NCI-H69 (cell line): ENCODE measurements around the gene SYT12.
A peak's percentile ranks its signal among the peaks of the same experiment; 100 is the strongest.

Experiments used
- DNase-seq: peaks from one replicate; lab custom pipeline; 2025; lab: John Stamatoyannopoulos, UW

The SYT12 gene

DNA sequence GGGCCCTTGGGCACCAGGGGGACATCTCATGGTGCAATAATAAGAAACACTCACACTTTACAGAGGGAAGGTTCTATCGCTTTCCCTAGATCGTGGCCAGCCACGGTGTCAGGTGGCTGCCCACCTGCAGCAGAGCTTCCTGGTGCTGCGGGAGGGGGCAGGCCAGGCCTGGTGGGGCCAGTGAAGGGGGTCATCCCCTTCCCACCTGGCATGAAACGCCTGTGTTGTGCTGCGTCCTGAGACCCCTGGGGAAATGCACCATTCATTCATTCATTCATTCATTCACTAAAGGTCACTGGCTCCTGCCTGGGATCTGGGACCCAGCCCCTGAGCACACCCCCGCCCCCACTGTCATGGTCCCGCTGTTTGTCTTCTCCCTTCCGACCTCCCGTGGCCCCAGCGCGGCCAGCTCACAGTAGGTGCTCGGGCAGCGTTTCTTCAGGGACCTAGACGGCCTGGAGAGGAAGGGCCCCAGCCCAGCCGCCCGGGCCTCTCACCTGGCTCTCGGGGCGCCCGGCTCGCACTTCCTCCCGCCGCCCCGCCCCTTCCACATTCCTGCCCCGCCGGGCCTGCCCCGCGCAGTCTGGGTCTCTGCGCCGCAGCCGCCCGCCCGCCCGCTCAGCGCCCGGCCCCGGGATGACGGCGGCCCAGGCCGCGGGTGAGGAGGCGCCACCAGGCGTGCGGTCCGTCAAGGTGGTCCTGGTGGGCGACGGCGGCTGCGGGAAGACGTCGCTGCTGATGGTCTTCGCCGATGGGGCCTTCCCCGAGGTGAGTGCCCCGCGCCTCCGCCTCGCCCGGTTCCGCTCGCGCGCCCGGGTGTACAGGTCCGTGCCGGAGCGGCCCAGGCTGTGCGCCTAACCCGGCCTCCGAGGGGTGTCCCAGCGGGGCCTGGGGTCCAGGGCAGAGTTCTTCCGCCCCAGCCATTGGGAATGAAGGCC is 33.6 kb downstream of the SYT12 start, which contains the start of gene RHOD:
RHOD (plus strand) TSS at position 581 of the 938 bp plus-strand sequence; CDS start at position 637, 56 bp downstream.
- peak; percentile 17 for DNase-seq

DNA sequence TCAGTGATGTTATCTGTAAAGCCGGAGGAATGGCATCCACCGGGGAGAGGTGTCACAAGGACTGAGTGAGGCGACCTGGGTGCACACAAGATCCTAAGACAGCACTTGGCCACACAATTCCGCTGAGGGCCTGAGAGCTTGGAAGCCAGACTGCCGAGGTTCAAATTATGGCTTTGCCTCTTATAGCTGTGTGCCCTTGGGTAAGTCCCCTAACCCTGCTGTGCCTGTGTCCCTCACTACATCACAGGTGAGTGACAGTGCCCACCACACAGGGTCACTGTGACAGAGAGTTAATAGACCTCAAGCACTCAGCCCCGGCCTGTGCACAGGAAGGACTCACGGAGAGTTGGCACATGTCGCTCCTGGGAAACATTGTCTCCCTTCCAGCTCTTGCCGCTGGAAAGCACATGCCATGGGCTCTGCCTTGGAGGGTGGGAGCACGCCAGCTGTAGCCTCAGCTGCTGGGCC is 34.3 kb downstream of the SYT12 start:
- DNase-seq = no peak

DNA sequence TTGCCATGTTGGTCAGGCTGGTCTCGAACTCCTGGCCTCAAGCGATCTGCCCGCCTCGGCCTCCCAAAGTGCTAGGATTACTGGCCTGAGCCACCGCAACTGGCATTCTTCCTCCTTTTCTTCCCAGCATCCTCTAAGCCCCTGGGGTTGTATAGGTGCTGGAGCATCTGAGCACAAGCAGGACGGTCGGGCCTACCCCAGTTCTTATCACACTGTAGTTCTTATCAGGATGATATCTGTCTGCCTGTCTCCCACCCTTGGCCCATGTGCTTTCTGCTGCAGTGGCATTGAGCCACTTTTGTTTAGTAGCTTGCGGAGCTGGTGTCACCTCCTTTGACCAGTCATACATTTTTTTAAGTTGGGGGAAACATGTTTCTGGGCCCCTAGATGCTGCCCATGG is 35.6 kb downstream of the SYT12 start:
- DNase-seq = no peak

DNA sequence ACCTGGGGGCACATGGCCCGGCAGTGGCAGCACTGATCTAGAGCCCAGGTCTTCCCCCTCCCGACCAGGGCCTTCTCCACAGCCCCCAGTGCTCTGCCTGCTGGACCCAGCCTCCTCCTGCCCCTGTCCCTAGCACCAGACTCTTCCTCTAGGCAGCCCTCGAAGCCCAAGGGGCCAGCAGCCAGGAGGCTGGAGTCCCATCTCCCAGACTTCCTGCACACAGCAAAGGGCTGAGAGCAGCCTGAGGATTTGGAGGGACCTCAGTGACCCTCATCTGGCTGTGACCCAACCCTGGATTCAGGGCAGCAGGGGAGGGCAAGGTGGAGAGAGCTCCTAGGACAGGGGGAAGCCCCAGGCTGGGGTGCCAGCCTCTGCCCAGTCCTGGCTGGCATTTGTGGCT is 36.7 kb downstream of the SYT12 start:
- no peak for DNase-seq

DNA sequence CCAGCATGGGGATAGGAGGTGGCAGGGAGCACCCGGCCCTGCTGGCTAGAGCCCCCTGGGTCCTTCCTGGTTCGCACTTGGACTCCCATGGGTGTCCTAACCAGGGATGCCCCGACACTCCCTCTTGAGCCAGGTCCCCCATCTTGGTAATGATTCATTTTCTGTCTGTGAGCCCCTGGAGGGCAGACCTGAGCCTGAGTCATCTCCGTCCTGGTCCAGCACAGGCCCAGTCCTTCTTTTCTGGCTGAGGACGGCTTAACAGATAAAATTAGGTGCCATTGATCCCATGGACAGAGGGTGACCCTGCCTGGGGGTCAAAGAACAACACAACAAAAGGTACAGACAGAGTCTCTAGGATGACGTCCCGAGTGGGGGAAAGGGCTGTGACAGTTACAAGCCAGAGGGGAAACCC is 37.2 kb downstream of the SYT12 start:
- no peak for DNase-seq

DNA sequence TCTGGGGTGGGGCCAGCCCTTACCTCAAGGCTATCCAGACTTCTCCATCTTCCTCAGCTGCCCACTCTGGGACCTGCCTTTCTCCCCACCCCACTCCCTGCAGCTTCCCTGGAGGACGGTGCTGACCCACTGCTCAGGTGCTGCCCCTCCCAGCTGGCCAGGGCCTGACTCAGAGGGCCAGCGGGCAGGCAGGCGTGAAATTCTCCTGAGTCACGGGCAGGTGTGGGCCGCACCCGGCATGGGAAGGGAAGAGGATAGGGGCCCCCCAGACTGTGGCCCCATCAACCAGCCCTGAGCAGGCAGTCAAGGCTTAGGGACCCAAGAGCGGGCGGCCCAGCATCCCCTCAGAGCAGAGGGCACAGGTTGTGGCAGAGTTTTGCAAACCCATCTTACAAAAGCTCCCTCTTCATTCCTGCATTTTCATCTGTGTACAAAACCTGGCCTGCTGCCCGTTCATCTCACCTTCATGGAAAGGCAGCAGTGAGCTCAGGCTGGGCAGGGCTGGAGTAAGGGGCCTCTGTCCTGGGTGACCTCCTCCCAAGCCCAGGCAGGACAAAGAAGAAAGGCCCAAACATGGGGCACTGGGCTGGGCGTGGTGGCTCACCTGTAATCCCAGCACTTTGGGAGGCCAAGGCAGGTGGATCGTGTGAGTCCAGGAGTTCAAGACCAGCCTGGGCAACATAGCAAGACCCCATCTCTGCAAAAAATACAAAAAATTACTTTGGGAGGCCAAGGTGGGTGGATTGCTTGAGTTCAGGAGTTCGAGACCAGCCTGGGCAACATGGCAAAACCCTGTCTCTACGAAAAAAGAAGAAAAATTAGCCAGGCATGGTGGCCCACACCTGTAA is 39.8 kb downstream of the SYT12 start:
- no peak for DNase-seq

DNA sequence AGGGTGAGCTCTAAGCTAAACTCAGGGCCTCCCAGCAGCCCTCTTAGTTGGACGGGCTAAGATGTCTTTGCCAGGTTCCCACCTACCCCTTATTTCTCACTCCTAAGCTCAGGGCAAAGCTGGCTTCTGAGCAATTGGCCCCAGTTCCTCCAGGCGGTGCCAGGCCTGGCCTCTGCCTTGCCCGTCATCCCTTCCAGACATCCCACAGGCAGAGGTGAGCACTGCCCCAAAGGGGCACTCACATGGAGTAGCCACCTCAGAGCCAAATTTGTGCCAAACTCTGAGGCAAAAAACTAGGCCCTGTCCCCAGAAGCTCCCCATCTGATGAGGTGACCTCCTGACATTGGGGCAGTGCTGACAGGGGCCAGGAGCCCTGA is 43.4 kb downstream of the SYT12 start:
- no peak for DNase-seq

DNA sequence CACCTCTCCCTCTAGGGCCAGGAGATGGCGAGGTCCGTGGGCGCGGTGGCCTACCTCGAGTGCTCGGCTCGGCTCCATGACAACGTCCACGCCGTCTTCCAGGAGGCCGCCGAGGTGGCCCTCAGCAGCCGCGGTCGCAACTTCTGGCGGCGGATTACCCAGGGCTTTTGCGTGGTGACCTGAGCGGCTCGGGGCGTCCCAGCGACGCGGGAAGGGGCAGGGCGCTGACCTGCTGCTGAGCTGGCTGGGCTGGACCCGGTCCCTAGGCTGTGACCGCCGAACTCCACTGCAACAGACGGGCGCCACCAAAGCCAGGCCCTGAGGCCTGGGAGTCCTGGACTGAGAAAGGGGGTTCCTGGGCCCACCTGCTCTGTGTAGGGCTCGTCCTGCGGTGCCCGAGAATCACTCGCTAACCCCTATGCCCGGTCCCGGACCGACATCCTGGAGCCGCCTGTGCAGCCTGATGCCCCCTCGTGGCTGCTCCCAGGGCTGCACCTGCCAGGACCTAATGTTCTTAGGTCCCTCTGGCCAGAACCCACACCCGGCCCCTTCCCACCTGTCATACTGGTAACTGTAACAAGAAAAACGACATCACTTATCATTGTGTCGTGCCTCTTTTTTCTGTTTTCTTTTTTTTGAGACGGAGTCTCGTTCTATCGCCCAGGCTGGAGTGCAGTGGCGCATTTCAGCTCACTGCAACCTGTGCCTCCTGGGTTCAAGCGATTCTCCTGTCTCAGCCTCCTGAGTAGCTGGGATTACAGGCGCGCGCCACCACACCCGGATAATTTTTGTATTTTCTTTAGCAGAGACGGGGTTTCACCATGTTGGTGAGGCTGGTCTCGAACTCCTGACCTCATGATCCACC is 48.7 kb downstream of the SYT12 start:
- peak; percentile 74 for DNase-seq

DNA sequence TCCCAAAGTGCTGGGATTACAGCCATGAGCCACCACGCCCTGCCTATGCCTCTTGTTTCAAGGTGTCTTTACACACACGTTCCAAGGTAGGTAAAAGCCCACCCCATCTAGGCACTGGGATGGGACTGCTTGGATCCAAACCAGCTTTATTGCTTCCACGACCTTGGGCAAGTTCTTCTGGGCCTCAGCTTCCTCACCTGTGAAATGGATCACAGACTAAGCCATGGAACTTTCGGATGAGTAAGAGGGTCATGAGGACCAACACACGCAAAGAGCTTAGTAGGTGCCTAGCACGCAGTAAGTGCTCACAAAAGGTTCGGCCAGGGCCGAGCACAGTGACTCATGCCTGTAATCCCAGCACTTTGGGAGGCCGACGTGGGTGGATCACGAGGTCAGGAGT is 49.4 kb downstream of the SYT12 start:
- no peak for DNase-seq

DNA sequence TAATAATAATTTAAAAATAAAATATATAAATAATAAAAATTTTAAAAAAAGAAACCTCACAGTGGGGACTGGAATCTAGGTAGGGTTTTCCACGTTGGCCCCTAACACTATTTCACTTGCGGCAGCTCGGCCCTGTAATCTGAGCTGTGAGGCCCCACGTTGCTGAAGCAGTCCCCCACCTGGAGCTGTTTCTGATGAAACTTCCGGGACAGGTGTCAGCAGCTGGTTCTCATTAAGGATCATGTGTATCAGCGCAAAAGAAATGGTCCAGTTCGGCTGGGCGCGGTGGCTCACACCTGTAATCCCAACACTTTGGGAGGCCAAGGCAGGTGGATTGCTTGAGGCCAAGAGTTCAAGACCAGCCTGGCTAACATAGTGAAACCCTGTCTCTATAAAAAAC is 51.0 kb downstream of the SYT12 start:
- peak; percentile 43 for DNase-seq

DNA sequence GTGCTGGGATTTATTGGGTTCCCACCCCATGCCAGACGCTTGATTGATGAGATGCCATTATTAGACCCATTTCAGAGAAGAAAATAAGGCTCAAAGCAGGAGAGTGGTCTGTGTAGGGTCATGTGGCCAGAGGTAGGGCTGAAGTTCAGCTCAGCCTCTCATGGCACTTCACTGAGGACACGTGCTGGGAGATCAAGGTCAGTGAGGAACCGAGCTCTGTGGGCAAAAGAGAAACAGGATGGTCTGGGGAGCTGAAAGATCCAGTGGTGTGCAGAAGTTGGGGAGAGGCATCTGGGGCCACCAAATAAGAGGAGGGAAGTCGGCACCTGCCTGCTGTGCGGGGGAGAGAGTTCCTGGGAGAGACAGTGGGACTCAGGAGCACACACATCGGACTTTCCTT is 53.3 kb downstream of the SYT12 start:
- DNase-seq = no peak

DNA sequence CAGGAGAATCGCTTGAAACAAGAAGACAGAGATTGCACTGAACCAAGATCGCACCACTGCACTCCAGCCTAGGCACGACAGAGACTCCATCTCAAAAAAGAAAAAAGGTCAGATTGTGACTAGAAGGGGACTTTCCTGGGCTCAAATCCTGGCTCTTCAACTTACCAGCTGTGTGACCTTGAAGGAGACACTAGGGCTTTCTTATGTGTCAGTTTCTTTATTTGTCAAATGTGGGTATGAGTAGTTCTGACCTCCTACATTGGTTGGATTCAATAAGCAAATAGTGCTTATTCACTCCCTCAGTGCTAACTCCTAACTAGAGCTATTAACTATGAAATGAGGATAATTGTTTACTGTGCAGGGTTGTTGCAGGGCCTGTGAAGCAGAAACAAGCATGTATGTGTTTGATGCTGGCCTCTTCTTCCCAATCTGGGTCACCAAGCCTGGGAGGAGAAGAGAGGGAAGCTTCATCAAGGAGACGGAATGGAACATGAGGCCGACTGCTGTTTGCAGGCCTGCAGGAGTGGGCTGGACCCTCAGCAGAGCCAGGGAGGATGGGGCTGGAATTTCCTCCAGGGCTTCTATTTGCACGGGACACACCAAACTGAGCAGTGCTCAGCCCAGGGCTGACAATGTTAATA is 56.3 kb downstream of the SYT12 start:
- no peak for DNase-seq

DNA sequence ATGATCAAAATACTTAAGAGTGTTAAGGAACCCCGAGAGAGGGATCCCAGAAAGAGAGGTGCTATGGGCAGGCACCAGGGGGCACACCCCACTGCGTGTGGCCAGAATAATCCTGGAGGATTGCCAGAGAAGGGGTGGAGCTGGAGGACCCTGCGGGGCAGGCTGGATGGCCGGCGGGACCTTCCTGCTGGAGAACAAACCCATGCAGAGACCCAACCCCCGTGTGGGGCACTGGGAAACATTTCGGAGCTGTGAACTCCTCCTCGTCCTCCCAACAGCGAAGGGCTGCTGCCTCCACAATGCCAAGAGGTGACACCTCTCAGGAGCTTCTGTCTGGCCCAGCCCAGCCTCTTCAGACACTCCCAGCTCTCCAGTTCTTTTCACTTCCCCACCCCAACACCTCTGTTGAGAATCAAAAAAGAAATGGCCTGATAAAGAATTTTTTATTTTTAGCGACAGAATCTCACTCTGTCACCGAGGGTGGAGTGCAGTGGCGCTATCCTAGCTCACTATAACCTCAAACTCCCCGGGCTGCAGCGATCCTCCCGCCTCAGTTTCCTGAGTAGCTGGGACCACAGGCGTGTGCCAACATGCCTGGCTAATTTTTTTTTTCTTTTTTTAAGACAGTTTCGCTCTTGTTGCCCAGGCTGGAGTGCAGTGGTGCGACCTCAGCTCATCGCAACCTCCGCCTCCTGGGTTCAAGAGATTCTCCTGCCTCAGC is 59.3 kb downstream of the SYT12 start:
- DNase-seq = peak; percentile 44

DNA sequence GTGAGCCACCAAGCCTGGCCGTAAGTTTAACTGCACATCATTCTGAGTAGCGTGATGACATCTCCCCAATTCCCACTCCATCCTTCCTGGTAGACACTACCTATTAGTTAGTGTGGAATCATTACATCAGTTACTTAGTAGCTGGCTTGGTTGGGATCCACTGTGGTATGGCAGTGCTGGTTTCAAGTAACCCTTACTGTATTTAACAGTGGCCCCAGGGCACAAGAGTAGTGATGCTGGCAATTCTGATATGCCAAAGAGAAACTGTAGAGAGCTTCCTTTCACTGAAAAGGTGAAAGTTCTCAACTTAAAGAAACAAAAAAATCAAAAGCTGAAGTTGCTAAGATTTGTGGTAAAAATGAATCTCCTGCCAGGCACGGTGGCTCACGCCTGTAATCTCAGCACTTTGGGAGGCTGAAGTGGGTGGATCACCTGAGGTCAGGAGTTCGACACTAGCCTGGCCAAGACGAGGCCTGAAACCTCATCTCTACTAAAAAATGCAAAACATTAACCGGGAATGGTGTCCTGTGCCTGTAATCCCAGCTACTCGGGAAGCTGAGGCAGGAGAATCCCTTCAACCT is 60.9 kb downstream of the SYT12 start:
- DNase-seq = no peak

DNA sequence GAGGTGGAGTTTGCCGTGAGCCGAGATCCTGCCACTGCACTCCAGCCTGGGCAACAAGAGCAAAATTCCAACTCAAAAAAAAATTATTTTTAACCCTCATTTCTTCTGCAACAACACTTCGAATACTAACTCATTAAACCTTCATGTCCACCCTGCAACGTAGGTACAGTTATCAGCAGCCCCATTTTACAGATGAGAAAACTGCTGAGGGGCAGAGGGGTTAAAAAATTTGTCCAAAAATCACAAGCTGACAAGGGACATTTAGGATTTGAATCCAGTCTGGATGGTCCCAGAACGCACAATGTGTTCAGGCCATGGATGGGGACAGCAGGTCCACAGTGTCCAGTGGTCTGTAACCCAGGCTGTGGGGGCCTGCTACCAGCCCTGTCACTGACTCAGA is 62.7 kb downstream of the SYT12 start:
- no peak for DNase-seq

DNA sequence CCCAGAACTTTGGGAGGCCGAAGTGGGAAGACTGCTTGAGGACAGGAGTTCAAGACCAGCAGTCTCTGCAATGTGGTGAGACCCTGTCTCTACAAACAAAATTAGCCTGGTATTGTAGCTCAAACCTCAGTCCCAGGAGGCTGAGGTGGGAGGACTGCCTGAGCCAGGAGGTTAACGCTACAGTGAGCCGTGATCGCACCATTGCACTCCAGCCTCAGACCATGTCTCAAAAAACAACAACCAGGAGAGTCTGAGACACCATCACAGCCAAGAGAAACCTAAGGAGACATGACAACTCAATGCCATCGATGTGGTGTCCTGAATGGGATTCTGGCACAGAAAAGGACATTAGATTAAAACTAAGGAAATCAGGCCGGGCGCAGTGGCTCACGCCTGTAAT is 67.8 kb downstream of the SYT12 start:
- no peak for DNase-seq

DNA sequence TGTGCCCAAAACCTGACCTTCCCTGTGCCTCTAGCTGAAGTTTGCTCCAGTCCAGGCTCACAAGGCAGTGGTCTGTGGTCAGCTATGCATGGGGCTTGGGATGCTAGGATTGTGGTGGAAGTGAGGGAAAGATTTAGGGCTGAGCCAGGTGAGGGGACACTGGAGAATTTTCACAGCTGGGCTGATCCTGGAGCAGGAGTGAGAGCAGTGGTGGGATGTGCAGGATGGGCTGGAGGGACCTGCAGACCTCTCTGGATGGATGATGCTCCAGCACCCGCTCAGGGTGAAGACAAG is 72.2 kb downstream of the SYT12 start:
- DNase-seq = no peak

DNA sequence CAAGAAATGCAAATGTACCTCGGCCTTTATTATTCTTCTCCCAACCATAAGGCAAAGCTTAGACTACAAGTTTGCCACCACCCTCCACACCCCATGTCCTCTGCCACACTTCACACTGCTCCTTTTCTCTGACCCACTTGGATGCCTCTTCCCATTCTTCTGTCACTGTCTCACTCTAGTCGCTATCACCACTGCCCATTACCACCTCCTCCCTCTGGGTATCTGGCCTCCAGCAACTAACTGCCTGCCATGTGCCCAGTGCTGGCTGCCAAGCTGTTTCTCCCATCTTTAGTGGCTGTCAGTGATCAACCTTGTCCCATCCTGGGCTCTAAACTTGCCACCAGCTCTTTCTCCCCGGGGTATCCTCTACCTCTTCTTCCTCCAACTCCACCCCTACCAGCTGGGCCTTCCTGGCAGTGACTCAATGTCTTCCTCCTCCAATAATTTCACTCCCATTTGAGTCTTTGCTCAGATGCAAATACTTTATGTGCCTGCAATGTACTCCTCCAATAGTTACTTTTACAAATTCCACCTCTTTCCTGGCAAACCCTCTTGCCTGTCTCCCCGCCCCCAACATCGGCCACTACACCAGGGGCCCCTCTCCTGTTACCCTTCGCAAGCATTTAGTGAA is 76.0 kb downstream of the SYT12 start:
- DNase-seq = no peak

DNA sequence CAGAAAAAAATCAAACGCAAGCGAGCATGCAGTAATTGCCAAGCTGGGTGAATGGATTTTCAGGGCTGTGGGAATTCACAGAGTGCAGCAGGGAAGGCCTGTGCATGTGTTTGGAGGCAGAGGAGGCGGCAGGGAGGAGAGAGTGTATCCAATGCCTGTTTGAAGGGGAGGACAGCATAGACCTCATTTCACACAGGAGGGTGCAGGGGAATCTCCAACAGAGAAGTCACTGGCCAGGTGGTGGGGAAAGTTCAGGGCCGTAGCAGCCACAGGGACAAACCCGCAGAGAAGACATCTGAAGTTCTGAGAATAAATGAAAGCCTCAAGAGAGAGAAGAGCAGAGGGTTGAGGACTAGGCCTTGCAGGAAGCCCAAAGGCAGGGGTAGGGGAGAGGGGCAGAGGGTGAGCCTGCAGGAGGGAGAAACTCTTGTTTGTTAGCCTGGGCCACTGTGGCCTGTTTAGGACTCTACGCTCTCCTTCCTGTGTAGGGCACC is 76.9 kb downstream of the SYT12 start:
- DNase-seq = no peak
